IMR-90 (cell line): ENCODE measurements around the gene MAP4. TPM values are rescaled to one million over a fixed set of nuclear protein-coding genes. Genes with fewer than 3 reads are reported as not detected.

Experiments used
- ATAC-seq: fragments of 200-7000 bp; cut with Tn5 transposase; 2 replicates; pipeline ENCODE4 v1.9.1; 2020; ENCODE audit warnings: low read depth, mild to moderate bottlenecking, moderate library complexity
- BruUV-seq: library from RNA; stranded (reverse); fragments of 400-500 nt; replicated peaks from 2 replicates; lab custom pipeline; 2021; lab: Mats Ljungman, UMichigan
- CTCF ChIA-PET: fragments of 300-600 bp; formaldehyde crosslinking; extraction: SDS; loops from one replicate; lab custom pipeline; 2021; ENCODE audit warnings: antibody characterized with exemption; lab: Yijun Ruan, JAX
- POLR2A ChIA-PET: fragments of 300-600 bp; sonication (Branson Sonifier 250); formaldehyde crosslinking; loops from one replicate; lab custom pipeline; 2022; ENCODE audit warnings: antibody characterized with exemption; ENCODE audit not compliant: unreplicated experiment; lab: Charles Lee
- DNase-seq: peaks from one replicate; pipeline ENCODE4 v3.0.0; 2013
- H2AFZ ChIP-seq: replicated peaks from 2 replicates; pipeline ENCODE3; 2013; ENCODE audit warnings: low read length, mild to moderate bottlenecking; ENCODE audit not compliant: poor library complexity
- H2AK5ac ChIP-seq: 2 replicates; pipeline ENCODE4 v1.6.1; 2013; ENCODE audit warnings: low read depth, low read length, inconsistent platforms
- H2AK9ac ChIP-seq: replicated peaks from 2 replicates; pipeline ENCODE3; 2013; ENCODE audit warnings: mild to moderate bottlenecking, low read depth, low read length, moderate library complexity; ENCODE audit not compliant: poor library complexity
- H2BK120ac ChIP-seq: 2 replicates; pipeline ENCODE4 v1.6.1; 2013; ENCODE audit warnings: low read depth, low read length, inconsistent platforms
- H2BK15ac ChIP-seq: 3 replicates; pipeline ENCODE4 v1.6.1; 2013; ENCODE audit warnings: low read depth, low read length, inconsistent platforms
- H2BK20ac ChIP-seq: 2 replicates; pipeline ENCODE4 v1.6.1; 2013; ENCODE audit warnings: low read depth, mild to moderate bottlenecking, inconsistent platforms, low read length, moderate library complexity
- H2BK5ac ChIP-seq: 2 replicates; pipeline ENCODE4 v1.6.1; 2013; ENCODE audit warnings: mild to moderate bottlenecking, low read depth, low read length, inconsistent platforms; ENCODE audit not compliant: poor library complexity, severe bottlenecking
- H3K14ac ChIP-seq: replicated peaks from 2 replicates; pipeline ENCODE4 v1.6.1; 2013; ENCODE audit warnings: low read depth, low read length, inconsistent platforms
- H3K18ac ChIP-seq: 2 replicates; pipeline ENCODE4 v1.6.1; 2013; ENCODE audit warnings: low read depth, low read length, control low read depth
- H3K23ac ChIP-seq: 2 replicates; pipeline ENCODE4 v1.6.1; 2013; ENCODE audit warnings: low read depth, low read length, inconsistent platforms
- H3K27ac ChIP-seq: 2 replicates; pipeline ENCODE4 v1.5.1; 2013; ENCODE audit warnings: mild to moderate bottlenecking, control low read depth, low read length; ENCODE audit not compliant: insufficient read depth
- H3K27me3 ChIP-seq: 2 replicates; pipeline ENCODE4 v1.6.1; 2013; ENCODE audit warnings: low read length; ENCODE audit not compliant: control insufficient read depth, insufficient read depth
- H3K36me3 ChIP-seq: 2 replicates; pipeline ENCODE4 v1.6.1; 2013; ENCODE audit warnings: low read length, mixed read lengths; ENCODE audit not compliant: control insufficient read depth, insufficient read depth
- H3K4ac ChIP-seq: 2 replicates; pipeline ENCODE4 v1.6.1; 2013; ENCODE audit warnings: low read depth, low read length, inconsistent platforms
- H3K4me1 ChIP-seq: 2 replicates; pipeline ENCODE4 v1.6.1; 2013; ENCODE audit warnings: low read length, mixed read lengths; ENCODE audit not compliant: control insufficient read depth, insufficient read depth
- H3K4me2 ChIP-seq: 2 replicates; pipeline ENCODE4 v1.6.1; 2013; ENCODE audit warnings: low read depth, mild to moderate bottlenecking, control low read depth, low read length, moderate library complexity
- H3K4me3 ChIP-seq: 2 replicates; pipeline ENCODE4 v1.5.1; 2013; ENCODE audit warnings: low read depth, mild to moderate bottlenecking, control low read depth, low read length, moderate library complexity; ENCODE audit not compliant: insufficient read depth
- H3K56ac ChIP-seq: 2 replicates; pipeline ENCODE4 v1.6.1; 2013; ENCODE audit warnings: low read length, inconsistent platforms; ENCODE audit not compliant: insufficient read depth; ENCODE audit errors: extremely low read depth
- H3K79me1 ChIP-seq, 2 experiments: 2 replicates each; pipeline ENCODE4 v1.6.1; 2013; ENCODE audit warnings: low read length in 2 of 2, inconsistent platforms in 1 of 2, low read depth in 1 of 2
- H3K9ac ChIP-seq: 2 replicates; pipeline ENCODE4 v1.6.1; 2013; ENCODE audit warnings: low read depth, low read length, control low read depth
- H3K9me1 ChIP-seq: 2 replicates; pipeline ENCODE4 v1.6.1; 2013; ENCODE audit warnings: low read length, inconsistent platforms; ENCODE audit not compliant: insufficient read depth
- H3K9me3 ChIP-seq: 2 replicates; pipeline ENCODE4 v1.6.1; 2013; ENCODE audit warnings: low read length; ENCODE audit not compliant: control insufficient read depth, insufficient read depth
- H4K20me1 ChIP-seq: 2 replicates; pipeline ENCODE4 v1.6.1; 2013; ENCODE audit warnings: low read length, inconsistent platforms; ENCODE audit not compliant: insufficient read depth
- H4K5ac ChIP-seq: 2 replicates; pipeline ENCODE4 v1.6.1; 2013; ENCODE audit warnings: mild to moderate bottlenecking, low read depth, low read length, control low read depth
- H4K8ac ChIP-seq, 2 experiments: 2 replicates each; pipeline ENCODE4 v1.6.1; 2013; ENCODE audit warnings: low read depth in 2 of 2, low read length in 2 of 2, control low read depth in 1 of 2, inconsistent platforms in 1 of 2
- H4K91ac ChIP-seq: 2 replicates; pipeline ENCODE4 v1.6.1; 2013; ENCODE audit warnings: low read depth, low read length, inconsistent platforms; ENCODE audit not compliant: insufficient read depth
- BHLHE40 ChIP-seq: fragments of 150-350 bp; IDR thresholded peaks from 2 replicates; pipeline ENCODE4 v1.6.1; 2016; ENCODE audit warnings: mild to moderate bottlenecking, low read depth, low read length
- CEBPB ChIP-seq: IDR thresholded peaks from 2 replicates; pipeline ENCODE4 v1.6.1; 2012; ENCODE audit warnings: low read depth, low read length, improper control_type of control experiment
- CHD1 ChIP-seq: IDR thresholded peaks from 2 replicates; pipeline ENCODE4 v1.6.1; 2012; ENCODE audit warnings: low read depth, low read length, improper control_type of control experiment
- FOS ChIP-seq: fragments of 150-350 bp; IDR thresholded peaks from 2 replicates; pipeline ENCODE4 v1.6.1; 2016; ENCODE audit warnings: low read depth, low read length
- MAFK ChIP-seq: IDR thresholded peaks from 2 replicates; pipeline ENCODE4 v1.6.1; 2012; ENCODE audit warnings: low read depth, low read length, improper control_type of control experiment
- MAZ ChIP-seq: IDR thresholded peaks from 2 replicates; pipeline ENCODE4 v1.6.1; 2012; ENCODE audit warnings: low read depth, mild to moderate bottlenecking, low read length, improper control_type of control experiment, moderate library complexity, borderline replicate concordance
- MXI1 ChIP-seq: IDR thresholded peaks from 2 replicates; pipeline ENCODE4 v1.6.1; 2012; ENCODE audit warnings: low read depth, mild to moderate bottlenecking, low read length, moderate library complexity, borderline replicate concordance
- NFE2L2 ChIP-seq: fragments of 150-350 bp; IDR thresholded peaks from 2 replicates; pipeline ENCODE4 v1.6.1; 2016; ENCODE audit warnings: low read depth, mild to moderate bottlenecking, low read length
- POLR2A ChIP-seq: IDR thresholded peaks from 2 replicates; pipeline ENCODE4 v1.6.1; 2012; ENCODE audit warnings: mild to moderate bottlenecking, low read depth, low read length
- RAD21 ChIP-seq: IDR thresholded peaks from 2 replicates; pipeline ENCODE4 v1.6.1; 2012; ENCODE audit warnings: low read length, improper control_type of control experiment
- RCOR1 ChIP-seq: IDR thresholded peaks from 2 replicates; pipeline ENCODE4 v1.6.1; 2012; ENCODE audit warnings: mild to moderate bottlenecking, low read length, improper control_type of control experiment; ENCODE audit not compliant: insufficient replicate concordance
- RFX5 ChIP-seq: IDR thresholded peaks from 2 replicates; pipeline ENCODE4 v1.8.0; 2012; ENCODE audit warnings: low read depth, mild to moderate bottlenecking, low read length, moderate library complexity
- SMC3 ChIP-seq: fragments of 150-350 bp; IDR thresholded peaks from 2 replicates; pipeline ENCODE4 v1.6.1; 2016; ENCODE audit warnings: low read depth, mild to moderate bottlenecking, antibody characterized with exemption, low read length, moderate library complexity
- WGBS, 2 experiments: methylation state at CpG; one replicate each; pipeline versions ENCODE4 v1.1.5 to v1.1.7; 2013; ENCODE audit warnings: missing lambda C conversion rate in 2 of 2; ENCODE audit not compliant: insufficient read length in 1 of 2; ENCODE audit errors: extremely low coverage in 2 of 2; 5-methylcytosine and 5-hydroxymethylcytosine counted together
- dilution Hi-C: fragments of 300-500 bp; cut with HindIII; formaldehyde crosslinking; loops from one replicate; pipeline ENCODE4 v1.14.3; 2018; ENCODE audit warnings: low sequenced_read_pairs; ENCODE audit not compliant: unreplicated experiment
- in situ Hi-C: fragments of 300-500 bp; cut with MboI; formaldehyde crosslinking; loops from 3 replicates; pipeline ENCODE4 v1.14.3; 2019; ENCODE audit warnings: low sequenced_read_pairs, inconsistent platforms, mixed read lengths
- intact Hi-C: fragments of 100-400 bp; cut with micrococcal nuclease; formaldehyde crosslinking; loops from 2 replicates; pipeline ENCODE4 v1.10.0; 2022
- polyA plus RNA-seq, 3 experiments: library from polyadenylated mRNA; depleted of rRNA; stranded (reverse); fragments of >200 nt; gene quantifications; 2 replicates each; pipeline ENCODE4 v1.2.3, GENCODE V29; 2012; ENCODE audit warnings: low replicate concordance in 1 of 3
- total RNA-seq: library from RNA; depleted of rRNA; stranded (reverse); fragments of >200 nt; gene quantifications from 2 replicates; pipeline ENCODE4 v1.2.3, GENCODE V29; 2012
- TF ChIP-seq, protein P1 (sequence below): fragments of 150-350 bp; IDR thresholded peaks from 2 replicates; pipeline ENCODE4 v1.6.1; 2017; ENCODE audit warnings: mild to moderate bottlenecking, antibody characterized with exemption, low read length, low read depth
- TF ChIP-seq, protein P2 (sequence below): fragments of 150-350 bp; IDR thresholded peaks from 2 replicates; pipeline ENCODE4 v1.6.1; 2016; ENCODE audit warnings: low read depth, mild to moderate bottlenecking, low read length, moderate library complexity, borderline replicate concordance
- TF ChIP-seq, protein P3 (sequence below): conservative IDR thresholded peaks from 2 replicates; pipeline ENCODE4 v1.5.1; 2012; ENCODE audit warnings: mild to moderate bottlenecking, low read depth, low read length, improper control_type of control experiment

MAP4 gene
- total and polyA plus RNA-seq, 2 of the 4 experiments (the other 2 are of a cell fraction) = 87.8 to 216 TPM

DNA sequence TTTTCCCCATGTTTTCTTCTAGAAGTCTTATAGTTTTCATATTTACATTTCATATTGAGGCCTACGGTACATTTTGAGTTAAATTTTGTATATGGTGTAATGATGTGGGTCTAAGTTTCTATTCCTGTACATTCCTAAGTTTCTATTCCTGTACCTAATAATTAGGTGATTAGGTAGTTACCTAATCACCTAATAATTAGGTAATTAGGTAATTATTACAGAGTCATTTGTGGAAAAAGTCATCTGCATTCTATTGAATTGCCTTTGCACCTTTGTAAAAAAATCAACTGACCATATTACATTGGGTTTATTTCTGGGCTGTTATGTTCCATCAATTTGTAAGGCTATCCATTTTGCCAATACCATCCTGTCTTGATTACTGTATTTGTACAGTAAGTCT is 37.1 kb downstream of the MAP4 start:
- H4K8ac ChIP-seq = no peak overlapping the region
- no peak overlapping the region for H2AK9ac ChIP-seq
- no peak overlapping the region for H3K18ac ChIP-seq
- no peak overlapping the region for H2AK5ac ChIP-seq
- H3K23ac ChIP-seq = no peak overlapping the region
- in situ Hi-C loops = no loop called here
- DNase-seq = no peak
- H3K14ac ChIP-seq = no peak overlapping the region
- H3K9me1 ChIP-seq = peaks cover 8% of the 10 kb centered on the region
- H4K20me1 ChIP-seq = peaks cover 70% of the 10 kb centered on the region
- no peak overlapping the region for H2BK120ac ChIP-seq
- peaks cover 2% of the 10 kb centered on the region; the same call in 1 of the 2 replicates for H3K4me1 ChIP-seq
- WGBS, 2 experiments = no CpG with 5 or more reads among the region's 1 CpG
- H3K36me3 ChIP-seq = peaks cover 7% of the 10 kb centered on the region
- H3K4me3 ChIP-seq = no peak overlapping the region
- intact Hi-C loops = no loop called here
- ChIA-PET POLR2A (no interaction called here), CTCF (no interaction called here)
- H4K91ac ChIP-seq = no peak overlapping the region
- H3K9ac ChIP-seq = no peak overlapping the region
- H3K27ac ChIP-seq = no peak overlapping the region
- H3K4me2 ChIP-seq = no peak overlapping the region
- dilution Hi-C loops = no loop called here
- H3K9me3 ChIP-seq = no peaks in the 10 kb centered on the region
- no peak overlapping the region for H2BK5ac ChIP-seq
- no TSS peak for BruUV-seq
- H2BK20ac ChIP-seq = no peak overlapping the region
- peaks cover 27 to 79% of the 10 kb centered on the region in 2 experiments for H3K79me1 ChIP-seq
- TF ChIP-seq FOS (no peak), MAFK (no peak), SMC3 (no peak), NFE2L2 (no peak), MXI1 (no peak), RCOR1 (no peak), RAD21 (no peak), CHD1 (no peak), MAZ (no peak), CEBPB (no peak), POLR2A (no peak), BHLHE40 (no peak), RFX5 (no peak)
- TF ChIP-seq, protein P1, sequence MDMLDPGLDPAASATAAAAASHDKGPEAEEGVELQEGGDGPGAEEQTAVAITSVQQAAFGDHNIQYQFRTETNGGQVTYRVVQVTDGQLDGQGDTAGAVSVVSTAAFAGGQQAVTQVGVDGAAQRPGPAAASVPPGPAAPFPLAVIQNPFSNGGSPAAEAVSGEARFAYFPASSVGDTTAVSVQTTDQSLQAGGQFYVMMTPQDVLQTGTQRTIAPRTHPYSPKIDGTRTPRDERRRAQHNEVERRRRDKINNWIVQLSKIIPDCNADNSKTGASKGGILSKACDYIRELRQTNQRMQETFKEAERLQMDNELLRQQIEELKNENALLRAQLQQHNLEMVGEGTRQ = no peak
- TF ChIP-seq, protein P2, sequence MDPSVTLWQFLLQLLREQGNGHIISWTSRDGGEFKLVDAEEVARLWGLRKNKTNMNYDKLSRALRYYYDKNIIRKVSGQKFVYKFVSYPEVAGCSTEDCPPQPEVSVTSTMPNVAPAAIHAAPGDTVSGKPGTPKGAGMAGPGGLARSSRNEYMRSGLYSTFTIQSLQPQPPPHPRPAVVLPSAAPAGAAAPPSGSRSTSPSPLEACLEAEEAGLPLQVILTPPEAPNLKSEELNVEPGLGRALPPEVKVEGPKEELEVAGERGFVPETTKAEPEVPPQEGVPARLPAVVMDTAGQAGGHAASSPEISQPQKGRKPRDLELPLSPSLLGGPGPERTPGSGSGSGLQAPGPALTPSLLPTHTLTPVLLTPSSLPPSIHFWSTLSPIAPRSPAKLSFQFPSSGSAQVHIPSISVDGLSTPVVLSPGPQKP = no peak
- TF ChIP-seq, protein P3, sequence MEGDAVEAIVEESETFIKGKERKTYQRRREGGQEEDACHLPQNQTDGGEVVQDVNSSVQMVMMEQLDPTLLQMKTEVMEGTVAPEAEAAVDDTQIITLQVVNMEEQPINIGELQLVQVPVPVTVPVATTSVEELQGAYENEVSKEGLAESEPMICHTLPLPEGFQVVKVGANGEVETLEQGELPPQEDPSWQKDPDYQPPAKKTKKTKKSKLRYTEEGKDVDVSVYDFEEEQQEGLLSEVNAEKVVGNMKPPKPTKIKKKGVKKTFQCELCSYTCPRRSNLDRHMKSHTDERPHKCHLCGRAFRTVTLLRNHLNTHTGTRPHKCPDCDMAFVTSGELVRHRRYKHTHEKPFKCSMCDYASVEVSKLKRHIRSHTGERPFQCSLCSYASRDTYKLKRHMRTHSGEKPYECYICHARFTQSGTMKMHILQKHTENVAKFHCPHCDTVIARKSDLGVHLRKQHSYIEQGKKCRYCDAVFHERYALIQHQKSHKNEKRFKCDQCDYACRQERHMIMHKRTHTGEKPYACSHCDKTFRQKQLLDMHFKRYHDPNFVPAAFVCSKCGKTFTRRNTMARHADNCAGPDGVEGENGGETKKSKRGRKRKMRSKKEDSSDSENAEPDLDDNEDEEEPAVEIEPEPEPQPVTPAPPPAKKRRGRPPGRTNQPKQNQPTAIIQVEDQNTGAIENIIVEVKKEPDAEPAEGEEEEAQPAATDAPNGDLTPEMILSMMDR = no peak
- H3K4ac ChIP-seq = no peak overlapping the region
- H3K27me3 ChIP-seq = no peaks in the 10 kb centered on the region
- no peak overlapping the region for H2BK15ac ChIP-seq
- H3K56ac ChIP-seq = no peak overlapping the region
- H4K5ac ChIP-seq = no peak overlapping the region
- no peak overlapping the region for H2AFZ ChIP-seq
- ATAC-seq = no peak
